ENCODE measurements around the gene ADGRD1. TPM values are rescaled to one million over a fixed set of nuclear protein-coding genes. Genes with fewer than 3 reads are reported as not detected.

ADGRD1 gene
- total and polyA plus RNA-seq, 2 of the 8 experiments (the other 6 are each of a cell fraction or from before 2014, with no cell fraction given), result 0.36 to 0.48 TPM

- Histone ChIP-seq H2AFZ (ENCODE audit: low read length) (no peak overlapping the region; the same call in 1 of the 2 replicates), H4K20me1 (replicated peaks in 1 of 2; ENCODE audit: control insufficient read depth in 1 of 2, insufficient read depth in 2 of 2, low read length in 2 of 2) (no peaks in the 10 kb centered on the region), H3K4me3 (ENCODE audit: extremely low read depth in 1 of 4, insufficient read depth in 2 of 4, low read depth in 3 of 4, low read length in 4 of 4) (no peak overlapping the region), H3K18ac (ENCODE audit: extremely low read depth, low read length) (no peak overlapping the region), H3K79me1 (ENCODE audit: low read depth, low read length) (no peaks in the 10 kb centered on the region), H3K23me2 (ENCODE audit: low read depth, low read length) (no peaks in the 10 kb centered on the region), H3K79me2 (ENCODE audit: control insufficient read depth in 1 of 2, insufficient read depth in 2 of 2, low read length in 2 of 2) (no peaks in the 10 kb centered on the region), H3K9me3 (ENCODE audit: insufficient read depth in 2 of 2, low read depth in 1 of 2, low read length in 1 of 2) (no peaks in the 10 kb centered on the region), H2BK120ac (replicated peaks; ENCODE audit: low read depth, low read length) (no peak overlapping the region), H2BK15ac (ENCODE audit: low read length) (no peak overlapping the region), H3K9ac (replicated peaks in 1 of 4; ENCODE audit: extremely low read depth in 1 of 4, low read depth in 3 of 4, low read length in 3 of 4) (no peak overlapping the region), H3K27me3 (replicated peaks in 1 of 4; ENCODE audit: control insufficient read depth in 3 of 4, extremely low read depth in 1 of 4, insufficient read depth in 3 of 4, low read length in 3 of 4) (no peaks in the 10 kb centered on the region), H4K5ac (ENCODE audit: insufficient read length, low read depth, low read length) (no peak overlapping the region), H3K23ac (ENCODE audit: insufficient read length) (no peak overlapping the region), H2BK20ac (ENCODE audit: low read length) (no peak overlapping the region), H4K91ac (replicated peaks; ENCODE audit: insufficient read length, low read length) (no peak overlapping the region), H3K4ac (replicated peaks; ENCODE audit: insufficient read length, low read depth, low read length) (no peak overlapping the region), H3K14ac (ENCODE audit: insufficient read length) (no peak overlapping the region), H2AK5ac (ENCODE audit: low read depth, low read length) (no peak overlapping the region), H2BK12ac (ENCODE audit: low read depth, low read length) (no peak overlapping the region), H3K4me2 (ENCODE audit: insufficient read depth in 1 of 2, low read depth in 2 of 2, low read length in 2 of 2) (no peak overlapping the region), H4K8ac (ENCODE audit: extremely low read depth, insufficient read depth, low read length) (no peak overlapping the region), H3K56ac (replicated peaks; ENCODE audit: insufficient read length, low read depth, low read length) (no peak overlapping the region), H3K36me3 (ENCODE audit: control insufficient read depth in 2 of 4, insufficient read depth in 4 of 4, low read length in 3 of 4) (no peaks in the 10 kb centered on the region), H3K4me1 (replicated peaks in 1 of 4; ENCODE audit: control insufficient read depth in 3 of 4, insufficient read depth in 4 of 4, low read length in 3 of 4) (no peaks in the 10 kb centered on the region), H2BK5ac (ENCODE audit: low read depth, low read length) (no peak overlapping the region), H3K27ac (ENCODE audit: low read depth, low read length) (no peak overlapping the region)
- POLR2A ChIA-PET (ENCODE audit: partially characterized antibody), result no interaction called here
- 55% methylated on average over 1 of the region's 1 CpG; no CpG with 5 or more reads in 1 of the 2 experiments for WGBS, 2 experiments (ENCODE audit: extremely low coverage in 1 of 2, insufficient coverage in 1 of 2, insufficient read length in 1 of 2, insufficient replicate concordance in 2 of 2, low coverage in 1 of 2, low lambda C conversion rate in 2 of 2, missing lambda C conversion rate in 1 of 2)
- TF ChIP-seq TEAD4 (IDR thresholded peaks at IDR 0.05; ENCODE audit: low read depth, low read length) (no peak), USF2 (IDR thresholded peaks at IDR 0.05; ENCODE audit: low read length) (no peak), SIN3A (conservative IDR thresholded peaks at IDR 0.05 in 1 of 2, IDR thresholded peaks at IDR 0.05 in 1 of 2; ENCODE audit: low read depth in 1 of 2, low read length in 2 of 2) (no peak), BRCA1 (IDR thresholded peaks at IDR 0.05; ENCODE audit: low read depth, low read length) (no peak), KDM4A (IDR thresholded peaks at IDR 0.05; ENCODE audit: low read depth, low read length, severe bottlenecking) (no peak), SIX5 (IDR thresholded peaks at IDR 0.05; ENCODE audit: low read depth, low read length) (no peak), YY1 (IDR thresholded peaks at IDR 0.05; ENCODE audit: low read depth, low read length) (no peak), E2F6 (IDR thresholded peaks at IDR 0.05) (no peak), SUZ12 (IDR thresholded peaks at IDR 0.05; ENCODE audit: low read length) (no peak), RBBP5 (IDR thresholded peaks at IDR 0.05; ENCODE audit: borderline replicate concordance, low read depth, low read length) (no peak), JUN (IDR thresholded peaks at IDR 0.05; ENCODE audit: low read depth, low read length) (no peak)
- CTCF ChIA-PET (ENCODE audit: partially characterized antibody), result interaction anchor here (0.7 to 3.7 kb wide), 7 partner anchors 16 to 277 kb away, joined by 3 to 12 read pairs (median 3); no protein-coding TSS in a partner anchor
- peak in 1 of 2 experiments; percentile 23 for DNase-seq (ENCODE audit: low read depth in 1 of 2, low spot score in 2 of 2)
- FAIRE-seq, result no peak
Observed at GRCh38 chr12:131176926-131177325, 223.2 kb downstream of the ADGRD1 start.

All from H1 (cell line).